CD8-positive, alpha-beta memory T cell (primary cell): ENCODE results near the gene TP73. TPM values are rescaled to one million over a fixed set of nuclear protein-coding genes. Genes with fewer than 3 reads are reported as not detected.

ENCODE experiments used
- CTCF ChIA-PET: fragments of 350-600 bp; sonication (Branson Sonifier 250); formaldehyde crosslinking; loops from one replicate; lab custom pipeline; 2021; ENCODE audit warnings: antibody characterized with exemption; lab: Charles Lee
- POLR2A ChIA-PET: fragments of 350-600 bp; sonication (Branson Sonifier 250); formaldehyde crosslinking; loops from one replicate; lab custom pipeline; 2021; ENCODE audit warnings: antibody characterized with exemption; lab: Charles Lee
- DNase-seq, 5 donors: peaks; one replicate each; pipeline versions ENCODE4 v3.0.0 to v3.0.0-alpha.2; 2020 to 2022; ENCODE audit warnings: mixed read lengths in 1 of 5
- H3K27ac ChIP-seq: one replicate; pipeline ENCODE4 v1.7.0; 2013; ENCODE audit warnings: low read depth, mild to moderate bottlenecking, low read length, moderate library complexity
- H3K27me3 ChIP-seq: 2 replicates; pipeline ENCODE4 v1.7.0; 2013; ENCODE audit warnings: low read length, mild to moderate bottlenecking; ENCODE audit not compliant: insufficient read depth, poor library complexity, severe bottlenecking
- H3K36me3 ChIP-seq: 2 replicates; pipeline ENCODE4 v1.7.0; 2013; ENCODE audit warnings: mild to moderate bottlenecking, low read length, moderate library complexity; ENCODE audit not compliant: insufficient read depth
- H3K4me1 ChIP-seq: 2 replicates; pipeline ENCODE4 v1.7.0; 2013; ENCODE audit warnings: mild to moderate bottlenecking, low read length, moderate library complexity; ENCODE audit not compliant: insufficient read depth
- H3K4me3 ChIP-seq: 2 replicates; pipeline ENCODE4 v1.7.0; 2013; ENCODE audit warnings: mild to moderate bottlenecking, low read length
- H3K9me3 ChIP-seq: 2 replicates; pipeline ENCODE4 v1.7.0; 2013; ENCODE audit warnings: mild to moderate bottlenecking, low read length
- H3K27ac Mint-ChIP-seq, 8 donors: one replicate each; pipeline ENCODE4 v1.8.0; 2020 to 2021; ENCODE audit warnings: mixed read lengths in 8 of 8, mild to moderate bottlenecking in 6 of 8, inconsistent platforms in 3 of 8, moderate library complexity in 3 of 8
- H3K27me3 Mint-ChIP-seq, 2 donors: one replicate each; pipeline ENCODE4 v1.8.0; 2020 to 2021; ENCODE audit warnings: mixed read lengths in 2 of 2, mild to moderate bottlenecking in 1 of 2, moderate library complexity in 1 of 2
- H3K36me3 Mint-ChIP-seq, 3 donors: one replicate each; pipeline ENCODE4 v1.8.0; 2020 to 2021; ENCODE audit warnings: mixed read lengths in 3 of 3, inconsistent platforms in 1 of 3, mild to moderate bottlenecking in 1 of 3
- H3K4me1 Mint-ChIP-seq, 3 donors: one replicate each; pipeline ENCODE4 v1.8.0; 2020 to 2021; ENCODE audit warnings: mixed read lengths in 3 of 3, inconsistent platforms in 1 of 3, mild to moderate bottlenecking in 1 of 3
- H3K4me3 Mint-ChIP-seq, 7 donors: one replicate each; pipeline ENCODE4 v1.8.0; 2020 to 2021; ENCODE audit warnings: mixed read lengths in 7 of 7, mild to moderate bottlenecking in 6 of 7, moderate library complexity in 4 of 7, inconsistent platforms in 2 of 7
- H3K9me3 Mint-ChIP-seq, 5 donors: one replicate each; pipeline ENCODE4 v1.8.0; 2020 to 2022; ENCODE audit warnings: mixed read lengths in 5 of 5, mild to moderate bottlenecking in 3 of 5, moderate library complexity in 2 of 5, inconsistent platforms in 1 of 5
- polyA plus RNA-seq: library from polyadenylated mRNA; unstranded; fragments of 300-500 nt; fragmentation: Illumina TruSeq; gene quantifications from one replicate; pipeline ENCODE4 v1.2.3, GENCODE V29; 2021
- total RNA-seq, 2 experiments: library from RNA; stranded (reverse); gene quantifications; one replicate each; pipeline ENCODE4 v1.2.3, GENCODE V29; 2021

Gene TP73
- total and polyA plus RNA-seq, 3 experiments from 2014 or later: 0.20 to 0.63 (median 0.49) TPM

- Histone ChIP-seq H3K4me1 (no peaks in the 10 kb centered on the region), H3K27ac (no peak overlapping the region), H3K36me3 (no peaks in the 10 kb centered on the region), H3K4me3 (no peak overlapping the region), H3K9me3 (no peaks in the 10 kb centered on the region), H3K27me3 (no peaks in the 10 kb centered on the region)
- POLR2A ChIA-PET: no interaction called here
- H3K9me3 Mint-ChIP-seq: peaks cover 0 to 2% (median 0%) of the 10 kb centered on the region in 5 donors
- peaks cover 0 to 4% (median 3%) of the 10 kb centered on the region in 3 donors for H3K4me1 Mint-ChIP-seq
- no peaks in the 10 kb centered on the region for H3K36me3 Mint-ChIP-seq
- no peak for DNase-seq
- H3K27ac Mint-ChIP-seq: peak overlapping the region in 1 of 8 donors; percentile 75
- CTCF ChIA-PET: no interaction called here
- peaks cover 4 to 10% of the 10 kb centered on the region in 2 donors for H3K27me3 Mint-ChIP-seq
- no peak overlapping the region for H3K4me3 Mint-ChIP-seq
Measured at GRCh38 chr1:3696689-3697088, 44.4 kb downstream of the TP73 start.

- CTCF ChIA-PET: no interaction called here
- Histone ChIP-seq H3K4me3 (no peak overlapping the region), H3K36me3 (no peaks in the 10 kb centered on the region), H3K4me1 (no peaks in the 10 kb centered on the region), H3K9me3 (no peaks in the 10 kb centered on the region), H3K27ac (no peak overlapping the region), H3K27me3 (no peaks in the 10 kb centered on the region)
- Mint-ChIP-seq H3K4me1 (peaks cover 0 to 4% (median 3%) of the 10 kb centered on the region in 3 donors), H3K27me3 (peaks cover 4 to 10% of the 10 kb centered on the region in 2 donors), H3K36me3 (no peaks in the 10 kb centered on the region), H3K9me3 (no peaks in the 10 kb centered on the region), H3K4me3 (no peak overlapping the region), H3K27ac (peak overlapping the region in 1 of 8 donors; percentile 75)
- POLR2A ChIA-PET: no interaction called here
- DNase-seq: no peak
Measured at GRCh38 chr1:3697104-3697503, 44.8 kb downstream of the TP73 start.

- Histone ChIP-seq H3K9me3 (no peaks in the 10 kb centered on the region), H3K4me3 (no peak overlapping the region), H3K27ac (no peak overlapping the region), H3K27me3 (no peaks in the 10 kb centered on the region), H3K4me1 (no peaks in the 10 kb centered on the region), H3K36me3 (no peaks in the 10 kb centered on the region)
- Mint-ChIP-seq H3K4me1 (peaks cover 0 to 4% (median 3%) of the 10 kb centered on the region in 3 donors), H3K27me3 (peaks cover 4 to 10% of the 10 kb centered on the region in 2 donors), H3K4me3 (no peak overlapping the region), H3K36me3 (no peaks in the 10 kb centered on the region), H3K9me3 (no peaks in the 10 kb centered on the region), H3K27ac (no peak overlapping the region)
- ChIA-PET CTCF (no interaction called here), POLR2A (no interaction called here)
- no peak for DNase-seq
Measured at GRCh38 chr1:3697810-3698209, 45.5 kb downstream of the TP73 start.

- Histone ChIP-seq H3K36me3 (no peaks in the 10 kb centered on the region), H3K4me3 (no peak overlapping the region), H3K27me3 (no peaks in the 10 kb centered on the region), H3K27ac (no peak overlapping the region), H3K4me1 (no peaks in the 10 kb centered on the region), H3K9me3 (no peaks in the 10 kb centered on the region)
- DNase-seq: no peak
- Mint-ChIP-seq H3K9me3 (no peaks in the 10 kb centered on the region), H3K4me1 (peaks cover 0 to 4% (median 3%) of the 10 kb centered on the region in 3 donors), H3K4me3 (no peak overlapping the region), H3K36me3 (no peaks in the 10 kb centered on the region), H3K27me3 (peaks cover 4 to 10% of the 10 kb centered on the region in 2 donors), H3K27ac (no peak overlapping the region)
- POLR2A ChIA-PET: no interaction called here
- CTCF ChIA-PET: no interaction called here
Measured at GRCh38 chr1:3698660-3699408, 46.5 kb downstream of the TP73 start.

GRCh38 chr1:3699596-3699995 lies 47.3 kb downstream of the TP73 start:
- no peaks in the 10 kb centered on the region for H3K9me3 ChIP-seq
- no peak overlapping the region for H3K27ac Mint-ChIP-seq
- no peak overlapping the region for H3K4me3 Mint-ChIP-seq
- ChIA-PET POLR2A (no interaction called here), CTCF (no interaction called here)
- H3K4me1 Mint-ChIP-seq: peaks cover 4 to 9% (median 4%) of the 10 kb centered on the region in 3 donors
- H3K27me3 ChIP-seq: no peaks in the 10 kb centered on the region
- H3K4me1 ChIP-seq: no peaks in the 10 kb centered on the region
- no peaks in the 10 kb centered on the region for H3K36me3 Mint-ChIP-seq
- no peaks in the 10 kb centered on the region for H3K9me3 Mint-ChIP-seq
- H3K27me3 Mint-ChIP-seq: peaks cover 4 to 13% of the 10 kb centered on the region in 2 donors
- no peak overlapping the region for H3K27ac ChIP-seq
- H3K36me3 ChIP-seq: no peaks in the 10 kb centered on the region
- H3K4me3 ChIP-seq: no peak overlapping the region
- no peak for DNase-seq

- H3K4me3 ChIP-seq: no peak overlapping the region
- H3K27me3 Mint-ChIP-seq: peaks cover 4 to 16% of the 10 kb centered on the region in 2 donors
- no peak overlapping the region for H3K4me3 Mint-ChIP-seq
- H3K27ac ChIP-seq: no peak overlapping the region
- H3K9me3 ChIP-seq: no peaks in the 10 kb centered on the region
- peaks cover 3 to 8% (median 4%) of the 10 kb centered on the region in 3 donors for H3K4me1 Mint-ChIP-seq
- H3K9me3 Mint-ChIP-seq: no peaks in the 10 kb centered on the region
- no peaks in the 10 kb centered on the region for H3K4me1 ChIP-seq
- H3K36me3 ChIP-seq: no peaks in the 10 kb centered on the region
- H3K27me3 ChIP-seq: no peaks in the 10 kb centered on the region
- no peak overlapping the region for H3K27ac Mint-ChIP-seq
- ChIA-PET CTCF (no interaction called here), POLR2A (no interaction called here)
- no peaks in the 10 kb centered on the region for H3K36me3 Mint-ChIP-seq
- DNase-seq: no peak
Measured at GRCh38 chr1:3700631-3701030, 48.3 kb downstream of the TP73 start.

GRCh38 chr1:3702528-3702927 lies 50.2 kb downstream of the TP73 start:
- Mint-ChIP-seq H3K27me3 (peaks cover 2 to 14% of the 10 kb centered on the region in 2 donors), H3K27ac (no peak overlapping the region), H3K4me3 (no peak overlapping the region), H3K36me3 (no peaks in the 10 kb centered on the region), H3K9me3 (no peaks in the 10 kb centered on the region), H3K4me1 (peaks cover 1 to 5% (median 4%) of the 10 kb centered on the region in 3 donors)
- Histone ChIP-seq H3K27ac (no peak overlapping the region), H3K27me3 (no peaks in the 10 kb centered on the region), H3K9me3 (no peaks in the 10 kb centered on the region), H3K4me3 (no peak overlapping the region), H3K36me3 (no peaks in the 10 kb centered on the region), H3K4me1 (no peaks in the 10 kb centered on the region)
- no peak for DNase-seq
- ChIA-PET POLR2A (no interaction called here), CTCF (interaction anchor here (1.7 kb wide), 1 partner anchor 22 kb away, joined by 4 read pairs; no protein-coding TSS in a partner anchor)

- ChIA-PET POLR2A (no interaction called here), CTCF (interaction anchor here (1.7 kb wide), 1 partner anchor 21 kb away, joined by 4 read pairs; no protein-coding TSS in a partner anchor)
- Histone ChIP-seq H3K27ac (no peak overlapping the region), H3K4me1 (no peaks in the 10 kb centered on the region), H3K36me3 (no peaks in the 10 kb centered on the region), H3K27me3 (no peaks in the 10 kb centered on the region), H3K4me3 (no peak overlapping the region), H3K9me3 (no peaks in the 10 kb centered on the region)
- Mint-ChIP-seq H3K4me3 (peak overlapping the region in 1 of 7 donors; percentile 40), H3K9me3 (no peaks in the 10 kb centered on the region), H3K27ac (no peak overlapping the region), H3K27me3 (peaks cover 2 to 18% of the 10 kb centered on the region in 2 donors), H3K36me3 (no peaks in the 10 kb centered on the region), H3K4me1 (peaks cover 1 to 5% (median 4%) of the 10 kb centered on the region in 3 donors)
- no peak for DNase-seq
Measured at GRCh38 chr1:3702990-3703728, 50.8 kb downstream of the TP73 start.
